HepG2 (cell line): ENCODE measurements around the gene PPIP5K1. TPM values are rescaled to one million over a fixed set of nuclear protein-coding genes. Genes with fewer than 3 reads are reported as not detected.

Experiments
- ATAC-seq: fragments of 200-7000 bp; cut with Tn5 transposase; 3 replicates; pipeline ENCODE4 v1.9.1; 2020; ENCODE audit warnings: mild to moderate bottlenecking, moderate library complexity
- BruUV-seq: library from RNA; stranded (reverse); fragments of 400-500 nt; replicated peaks from 2 replicates; lab custom pipeline; 2021; lab: Mats Ljungman, UMichigan
- CTCF ChIA-PET: fragments of 300-600 bp; formaldehyde crosslinking; extraction: SDS; loops from one replicate; lab custom pipeline; 2021; ENCODE audit warnings: low total read pairs, inconsistent platforms, low intra/inter-chr PET ratio; lab: Yijun Ruan, JAX
- POLR2A ChIA-PET: fragments of 350-600 bp; sonication (Branson Sonifier 250); formaldehyde crosslinking; loops from one replicate; lab custom pipeline; 2020; ENCODE audit warnings: antibody characterized with exemption, inconsistent platforms; lab: Yijun Ruan, JAX
- DNase-seq: peaks from one replicate; pipeline ENCODE4 v3.0.0-alpha.2; 2015; ENCODE audit warnings: low spot score
- FAIRE-seq: peaks from 3 replicates; lab custom pipeline; 2011; peaks lifted over from hg19 to GRCh38; lab: Jason Lieb, UNC
- H2AFZ ChIP-seq: one replicate; pipeline ENCODE4 v1.6.1; 2011; ENCODE audit warnings: low read length, inconsistent platforms
- H3K27ac ChIP-seq: fragments of 300-600 bp; 3 replicates; pipeline ENCODE4 v1.8.0; 2011; ENCODE audit warnings: mixed run types, mild to moderate bottlenecking, mixed read lengths, low read length, inconsistent platforms; ENCODE audit not compliant: insufficient read depth; ENCODE audit errors: extremely low read length
- H3K27me3 ChIP-seq, 2 experiments: fragments of 200-600 bp in 1 of 2; 2 replicates in 1 of 2; 3 replicates in 1 of 2; pipeline versions ENCODE4 v1.6.0 to v1.8.0; 2011; ENCODE audit warnings: low read length in 2 of 2, mild to moderate bottlenecking in 2 of 2, moderate library complexity in 2 of 2, inconsistent platforms in 1 of 2; ENCODE audit not compliant: insufficient read depth in 2 of 2, control insufficient read depth in 1 of 2
- H3K36me3 ChIP-seq, 2 experiments: fragments of 200-600 bp in 1 of 2; replicated peaks in 1 of 2; 2 replicates in 1 of 2; 3 replicates in 1 of 2; pipeline versions ENCODE4 v1.5.1 to v1.8.0; 2011; ENCODE audit warnings: low read length in 2 of 2, inconsistent platforms in 1 of 2; ENCODE audit not compliant: insufficient read depth in 2 of 2, control insufficient read depth in 1 of 2
- H3K4me1 ChIP-seq: 2 replicates; pipeline ENCODE4 v1.5.1; 2012; ENCODE audit warnings: low read length, inconsistent platforms; ENCODE audit not compliant: insufficient read depth
- H3K4me2 ChIP-seq: 2 replicates; pipeline ENCODE4 v1.6.0; 2011; ENCODE audit warnings: low read depth, low read length, inconsistent platforms
- H3K4me3 ChIP-seq, 3 experiments: fragments of 200-600 bp in 1 of 3; sonication (generic), shearing (Covaris generic) in 1 of 3; replicated peaks in 1 of 3; 2 replicates each; pipeline ENCODE4 v1.5.1; 2011 to 2016; ENCODE audit warnings: low read length in 3 of 3, inconsistent platforms in 2 of 3, low read depth in 2 of 3, mild to moderate bottlenecking in 2 of 3, control low read depth in 1 of 3, mixed read lengths in 1 of 3; ENCODE audit not compliant: insufficient read depth in 1 of 3
- H3K79me2 ChIP-seq: one replicate; pipeline ENCODE4 v1.6.1; 2011; ENCODE audit warnings: low read length, inconsistent platforms; ENCODE audit not compliant: insufficient read depth
- H3K9ac ChIP-seq: 2 replicates; pipeline ENCODE4 v1.6.0; 2011; ENCODE audit warnings: mild to moderate bottlenecking, low read depth, low read length, inconsistent platforms; ENCODE audit not compliant: insufficient read depth
- H3K9me3 ChIP-seq: 2 replicates; pipeline ENCODE4 v1.5.1; 2012; ENCODE audit warnings: mild to moderate bottlenecking, low read length
- H4K20me1 ChIP-seq: 2 replicates; pipeline ENCODE4 v1.6.0; 2011; ENCODE audit warnings: inconsistent platforms, mild to moderate bottlenecking, low read length, moderate library complexity; ENCODE audit not compliant: insufficient read depth
- MLXIP ChIP-seq: sonication (generic); formaldehyde crosslinking; IDR thresholded peaks from 2 replicates; pipeline ENCODE4 v1.9.0; 2021; ENCODE audit warnings: missing genetic modification reagents, borderline replicate concordance
- NCOA2 ChIP-seq: sonication (generic); formaldehyde crosslinking; IDR thresholded peaks from 2 replicates; pipeline ENCODE4 v1.8.0; 2022; ENCODE audit warnings: inconsistent platforms
- NFE2L2 ChIP-seq: fragments of 150-350 bp; IDR thresholded peaks from 2 replicates; pipeline ENCODE4 v1.6.1; 2014; ENCODE audit warnings: low read length
- NFRKB ChIP-seq: fragments of 450-650 bp; IDR thresholded peaks from 2 replicates; pipeline ENCODE4 v1.6.1; 2017
- SMARCE1 ChIP-seq: fragments of 450-650 bp; IDR thresholded peaks from 2 replicates; pipeline ENCODE4 v1.6.1; 2017; ENCODE audit warnings: borderline replicate concordance
- SNAPC5 ChIP-seq: sonication (generic); formaldehyde crosslinking; IDR thresholded peaks from 2 replicates; pipeline ENCODE4 v1.8.1; 2023; ENCODE audit warnings: mild to moderate bottlenecking, missing genetic modification reagents, borderline replicate concordance
- SPEN ChIP-seq: sonication (generic); formaldehyde crosslinking; IDR thresholded peaks from 2 replicates; pipeline ENCODE4 v1.5.1; 2020; ENCODE audit warnings: low read depth, mild to moderate bottlenecking, missing genetic modification reagents
- ZFP62 ChIP-seq: sonication (generic); formaldehyde crosslinking; IDR thresholded peaks from 2 replicates; pipeline ENCODE4 v1.4.0; 2020; ENCODE audit warnings: missing genetic modification reagents
- ZNF329 ChIP-seq: sonication (generic); formaldehyde crosslinking; IDR thresholded peaks from 2 replicates; pipeline ENCODE4 v1.9.0; 2021; ENCODE audit warnings: low read depth, mild to moderate bottlenecking, missing genetic modification reagents
- ZNF441 ChIP-seq: sonication (generic); formaldehyde crosslinking; IDR thresholded peaks from 2 replicates; pipeline ENCODE4 v1.7.0; 2021; ENCODE audit warnings: missing genetic modification reagents, borderline replicate concordance
- ZNF576 ChIP-seq: sonication (generic); formaldehyde crosslinking; IDR thresholded peaks from 2 replicates; pipeline ENCODE4 v1.4.0; 2020; ENCODE audit warnings: mild to moderate bottlenecking, missing genetic modification reagents
- ZNF703 ChIP-seq: sonication (generic); formaldehyde crosslinking; IDR thresholded peaks from 2 replicates; pipeline ENCODE4 v1.5.1; 2020; ENCODE audit warnings: missing genetic modification reagents, mild to moderate bottlenecking, moderate library complexity, borderline replicate concordance
- WGBS: methylation state at CpG from one replicate; pipeline ENCODE4 v1.1.6; 2017; ENCODE audit warnings: low lambda C conversion rate; 5-methylcytosine and 5-hydroxymethylcytosine counted together
- in situ Hi-C: cut with HindIII; loops from 2 replicates; pipeline ENCODE4 v1.10.0; 2017; ENCODE audit warnings: low pct_unique_long_range_greater_than_20kb; ENCODE audit not compliant: extremely low pct_ligation_motif_present
- intact Hi-C: fragments of 100-400 bp; cut with micrococcal nuclease; formaldehyde crosslinking; loops from one replicate; pipeline ENCODE4 v1.10.0; 2022; ENCODE audit not compliant: unreplicated experiment
- polyA plus RNA-seq, 8 experiments: library from polyadenylated mRNA; depleted of rRNA in 3 of 8; stranded (reverse) in 7 of 8; unstranded in 1 of 8; fragments of >200 nt; fragmentation: Illumina TruSeq in 4 of 8; extraction: Trizol in 4 of 8; gene quantifications; 2 replicates each; pipeline versions ENCODE4 v1.2.1 to v1.2.3, GENCODE V29; 2011 to 2016; ENCODE audit warnings: low read depth in 4 of 8, missing spikeins in 1 of 8, mixed read lengths in 1 of 8; ENCODE audit not compliant: insufficient read depth in 1 of 8
- total RNA-seq, 5 experiments: library from RNA; depleted of rRNA; stranded (reverse); fragments of >200 nt; fragmentation: Illumina TruSeq; extraction: Trizol; gene quantifications; 2 replicates each; pipeline ENCODE4 v1.2.3, GENCODE V29; 2016; ENCODE audit warnings: low read depth in 1 of 5

PPIP5K1 gene
- total and polyA plus RNA-seq, 2 of the 13 experiments (the other 11 are each of a cell fraction or from before 2014, with no cell fraction given) = 9.9 to 10.9 TPM

- Histone ChIP-seq H3K27me3 (peaks cover 4 to 38% of the 10 kb centered on the region in 2 experiments; a peak in 4 of 5 replicates), H4K20me1 (no peaks in the 10 kb centered on the region), H3K4me2 (no peak overlapping the region), H3K79me2 (no peaks in the 10 kb centered on the region), H2AFZ (no peak overlapping the region), H3K36me3 (no peaks in the 10 kb centered on the region), H3K4me3 (no peak overlapping the region), H3K9ac (no peak overlapping the region), H3K27ac (no peak overlapping the region), H3K9me3 (no peaks in the 10 kb centered on the region), H3K4me1 (no peaks in the 10 kb centered on the region)
- intact Hi-C loops (no loop called here), in situ Hi-C loops (no loop called here)
- ChIA-PET CTCF (no interaction called here), POLR2A (no interaction called here)
- ATAC-seq (0 out of 3 replicates have a peak, but pooled peaks have one; percentile 12), FAIRE-seq (no peak), DNase-seq (no peak)
- no TSS peak for BruUV-seq
- no peak for TF ChIP-seq SPEN (CRISPR knock-in tag)
- TF ChIP-seq NCOA2 (CRISPR knock-in tag) = no peak
- TF ChIP-seq NFRKB = no peak
- TF ChIP-seq NFE2L2 = no peak
- no peak for TF ChIP-seq ZNF441
- no peak for TF ChIP-seq ZFP62
- TF ChIP-seq SMARCE1 = no peak
- no peak for TF ChIP-seq ZNF703 (CRISPR knock-in tag)
- no peak for TF ChIP-seq SNAPC5 (CRISPR knock-in tag)
- TF ChIP-seq ZNF329 (CRISPR knock-in tag) = no peak
- no peak for TF ChIP-seq ZNF576 (CRISPR knock-in tag)
- TF ChIP-seq MLXIP (CRISPR knock-in tag) = no peak
- WGBS = 33% methylated on average over 3 of the region's 9 CpGs
These were observed 62.8 kb downstream of the PPIP5K1 start for GRCh38 chr15:43527016-43527801.
